HG02981 (cell line): ENCODE measurements around the gene PIR.

ENCODE experiments used
- ATAC-seq: cut with Tn5 transposase; IDR thresholded peaks from one replicate; pipeline ENCODE4 v1.9.1; 2021; ENCODE audit warnings: mild to moderate bottlenecking, moderate library complexity; ENCODE audit not compliant: unreplicated experiment

Gene PIR

GRCh38 chrX:15492469-15492868, 664 bp downstream of the PIR start:
- ATAC-seq = no peak

- ATAC-seq = no peak
Measured at GRCh38 chrX:15483891-15484290, 9.2 kb downstream of the PIR start.

DNA sequence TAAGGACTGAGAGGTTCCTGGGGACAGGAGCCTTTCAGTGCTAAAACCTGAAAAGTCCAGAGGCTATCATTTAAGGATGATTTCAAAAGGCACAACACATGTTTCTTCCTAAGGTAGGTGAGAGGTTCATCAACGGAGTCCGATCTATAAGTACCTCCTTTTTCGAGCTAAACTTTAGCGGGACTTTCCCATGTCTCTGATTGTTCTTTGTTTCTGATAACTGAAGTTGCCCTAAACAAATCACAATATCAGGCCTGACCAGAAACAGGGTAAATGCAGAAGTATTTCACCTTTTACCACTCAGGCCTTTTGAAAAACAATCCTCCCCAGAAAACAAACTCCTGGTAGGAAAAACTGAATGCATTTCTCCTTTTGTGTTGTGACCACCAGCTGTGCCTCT, 17.6 kb downstream of the PIR start:
- ATAC-seq = no peak

GRCh38 chrX:15475021-15475420, 18.1 kb downstream of the PIR start:
- no peak for ATAC-seq

DNA sequence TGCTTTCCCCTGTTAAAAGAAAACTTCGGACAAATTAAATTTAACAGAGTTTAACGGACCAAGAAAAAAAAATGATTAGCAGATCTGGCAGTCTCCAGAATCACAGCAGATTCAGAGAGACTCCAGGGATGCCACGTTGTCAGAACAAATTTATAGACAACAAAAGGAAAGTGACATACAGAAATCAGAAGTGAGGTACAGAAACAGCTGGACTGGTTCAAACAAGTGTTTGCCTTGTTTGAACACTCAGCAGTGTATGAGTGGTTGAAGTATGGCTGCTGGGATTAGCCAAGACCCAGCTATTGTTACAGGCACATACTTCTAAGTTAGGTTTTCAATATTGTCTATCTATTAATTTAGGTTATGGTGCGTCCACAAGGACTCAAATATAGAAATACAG, 19.1 kb downstream of the PIR start:
- ATAC-seq = no peak

DNA sequence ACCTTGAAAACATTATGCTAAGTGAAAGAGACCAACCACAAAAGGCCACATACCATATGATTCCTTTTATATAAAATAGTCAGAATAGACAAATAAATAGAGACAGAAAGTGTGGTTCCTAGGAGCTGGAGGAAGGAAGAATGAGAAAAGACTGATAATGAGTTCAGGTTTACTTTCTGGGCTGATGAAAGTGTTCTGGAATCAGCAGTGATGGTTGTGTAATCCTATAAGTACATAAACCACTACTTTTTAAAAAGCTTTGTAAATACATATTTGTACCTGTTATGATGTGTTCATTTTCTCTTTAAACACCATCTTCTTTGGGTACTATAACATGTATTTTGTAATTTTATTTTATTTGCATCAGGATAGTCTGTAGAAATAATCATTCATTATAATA, 20.6 kb downstream of the PIR start:
- ATAC-seq = no peak

- ATAC-seq = peak; percentile 78
Measured at GRCh38 chrX:15471028-15471427, 22.1 kb downstream of the PIR start.

DNA sequence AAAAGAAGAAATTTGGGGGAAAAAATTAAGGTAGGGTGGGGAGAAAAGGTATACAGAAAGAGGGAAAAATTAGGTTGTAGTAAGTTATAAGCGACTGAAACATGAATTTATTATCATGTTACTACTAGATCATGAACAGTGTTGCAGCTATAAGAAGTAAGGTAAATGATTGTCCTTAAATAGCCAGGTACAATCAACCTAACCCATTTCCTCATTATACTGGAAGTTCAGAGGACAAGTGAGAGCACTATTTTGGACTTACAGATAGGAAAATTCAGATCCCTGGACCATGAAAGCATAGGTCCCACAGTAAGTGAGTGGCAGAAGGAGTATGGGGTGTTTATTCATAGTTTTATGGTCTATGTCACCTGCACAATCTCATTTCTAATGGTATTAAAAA, 23.5 kb downstream of the PIR start:
- no peak for ATAC-seq

- no peak for ATAC-seq
Measured at GRCh38 chrX:15468036-15468435, 25.1 kb downstream of the PIR start.

DNA sequence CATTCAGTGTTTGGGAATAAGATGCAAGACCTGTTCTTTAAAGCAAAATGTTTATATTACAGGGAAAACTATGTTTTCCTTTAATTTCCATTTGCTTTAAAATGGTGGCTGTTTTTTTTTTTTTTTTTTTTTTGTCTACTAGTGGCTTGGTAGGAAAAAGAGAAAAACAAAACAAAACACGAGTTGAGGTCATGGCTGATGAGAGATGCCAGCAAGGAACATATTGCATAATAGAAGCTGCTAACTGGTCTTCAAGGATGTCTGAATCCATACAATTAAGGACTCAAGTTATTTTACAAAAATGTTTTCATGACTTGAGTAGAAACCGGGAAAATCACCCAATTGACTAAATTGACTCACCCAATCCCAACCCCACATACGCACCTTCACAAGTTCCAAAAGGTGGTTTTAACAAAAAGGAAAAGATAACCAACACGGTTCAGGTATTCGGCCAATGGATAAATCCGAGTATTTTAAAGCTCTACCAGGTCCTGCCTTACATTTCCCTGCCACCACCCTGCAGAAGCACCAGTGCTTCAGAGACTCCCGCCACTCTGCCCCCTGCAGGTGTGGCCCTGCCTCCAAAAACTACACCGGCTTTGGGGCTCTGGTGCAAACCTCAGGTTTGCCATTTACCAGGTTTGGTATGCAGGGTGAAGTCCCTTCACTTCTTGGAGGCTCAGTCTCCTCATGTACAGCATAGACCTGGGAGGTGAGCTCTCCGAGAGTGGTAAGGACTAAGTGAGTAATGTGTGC, 27.1 kb downstream of the PIR start:
- ATAC-seq = no peak

DNA sequence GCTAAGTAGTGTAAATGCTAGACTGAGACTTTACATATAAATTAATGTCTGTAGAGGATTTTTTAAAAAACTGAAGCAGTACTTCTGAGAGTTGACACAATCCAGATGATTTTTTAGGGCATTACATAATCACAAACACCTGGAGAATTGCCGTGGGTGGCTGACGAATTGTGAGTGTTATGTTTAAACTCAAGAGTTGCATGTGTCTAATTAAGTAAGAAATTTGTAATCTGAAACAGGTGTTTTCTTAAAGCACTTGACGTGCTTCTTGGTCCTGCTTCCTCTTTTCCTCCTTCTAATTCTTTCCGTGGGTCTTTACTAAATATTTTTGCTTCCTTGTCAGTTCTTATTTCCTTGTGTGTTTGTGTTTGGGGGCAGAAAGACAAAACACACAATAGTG, 27.8 kb downstream of the PIR start:
- peak; percentile 72 for ATAC-seq

DNA sequence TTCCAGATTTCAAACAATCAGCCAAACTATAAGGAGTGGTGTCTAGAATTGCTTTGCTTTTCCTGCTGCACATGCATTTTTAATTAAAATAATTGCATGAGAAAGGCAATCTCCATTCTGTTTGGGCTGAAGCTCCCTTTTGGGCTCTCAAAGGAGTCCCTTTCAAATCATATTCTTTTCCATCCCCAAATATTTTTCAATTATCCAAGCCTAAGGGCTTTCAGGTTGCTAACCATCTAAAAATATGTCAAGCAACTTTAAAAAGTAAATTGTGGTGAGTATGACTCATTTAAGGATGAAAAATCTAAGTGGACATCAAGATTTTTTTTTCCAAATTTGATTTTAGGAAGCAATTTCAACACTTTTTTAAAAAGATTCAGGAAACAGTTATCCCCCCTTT, 28.4 kb downstream of the PIR start:
- ATAC-seq = no peak

GRCh38 chrX:15451913-15452312, 41.2 kb downstream of the PIR start:
- no peak for ATAC-seq

- no peak for ATAC-seq
Measured at GRCh38 chrX:15448010-15448639, 45.0 kb downstream of the PIR start.

- no peak for ATAC-seq
Measured at GRCh38 chrX:15441464-15441863, 51.7 kb downstream of the PIR start.

GRCh38 chrX:15438332-15438731, 54.8 kb downstream of the PIR start:
- peak; percentile 82 for ATAC-seq

DNA sequence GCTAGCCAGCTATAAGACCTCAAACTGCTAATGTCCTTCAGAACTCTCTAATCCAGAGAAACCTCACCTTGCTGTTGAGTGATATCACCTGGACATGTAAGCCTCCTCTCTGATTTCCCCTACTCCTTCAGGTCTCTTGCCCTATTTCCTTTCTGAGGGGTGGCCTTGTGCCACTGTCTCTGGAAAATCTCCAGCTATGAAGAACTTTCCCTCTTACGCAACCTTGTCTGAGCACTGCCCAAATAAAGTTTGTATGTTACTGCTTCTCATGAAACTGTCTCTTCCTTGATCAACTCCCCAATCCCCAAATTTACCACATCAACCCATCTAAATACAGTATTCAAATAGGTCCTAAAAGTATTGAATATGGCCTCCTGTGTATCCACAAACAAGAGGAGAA, 55.4 kb downstream of the PIR start:
- ATAC-seq = no peak

DNA sequence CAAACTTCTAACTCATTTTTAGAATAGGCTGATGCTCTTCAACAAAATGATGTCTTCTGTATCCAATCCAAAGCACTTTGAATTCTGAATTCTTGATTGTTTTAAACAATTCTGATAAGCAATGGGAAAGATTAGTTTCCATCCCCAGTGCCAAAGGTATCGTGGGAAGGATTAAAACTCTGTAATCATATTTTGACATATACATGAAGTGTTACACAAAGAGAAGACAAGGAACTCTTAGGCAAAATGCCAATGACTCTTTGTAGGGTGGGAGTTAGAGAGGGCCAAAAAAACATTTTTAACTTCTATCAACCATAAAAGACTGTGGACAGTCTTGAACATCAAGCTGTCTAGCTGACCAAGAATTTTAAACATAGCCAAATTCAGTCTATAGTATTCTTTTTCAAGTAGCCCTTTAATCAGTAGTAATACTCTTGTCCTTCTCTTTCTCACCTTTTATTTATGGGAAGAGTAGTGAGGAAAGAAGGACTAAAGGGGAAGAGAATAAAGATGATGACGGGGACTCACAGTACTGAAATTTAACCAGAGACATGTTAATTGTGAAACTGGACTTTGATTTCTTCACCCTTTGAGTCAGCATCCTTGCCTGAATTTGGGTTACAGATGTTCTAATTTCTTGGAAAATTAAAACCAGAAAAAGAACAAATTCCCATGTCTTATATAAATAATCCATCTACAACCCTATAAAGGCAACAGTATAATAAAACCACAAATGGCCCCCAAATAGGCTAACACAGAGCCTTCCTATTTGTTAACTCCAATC, 57.1 kb downstream of the PIR start:
- ATAC-seq = no peak

DNA sequence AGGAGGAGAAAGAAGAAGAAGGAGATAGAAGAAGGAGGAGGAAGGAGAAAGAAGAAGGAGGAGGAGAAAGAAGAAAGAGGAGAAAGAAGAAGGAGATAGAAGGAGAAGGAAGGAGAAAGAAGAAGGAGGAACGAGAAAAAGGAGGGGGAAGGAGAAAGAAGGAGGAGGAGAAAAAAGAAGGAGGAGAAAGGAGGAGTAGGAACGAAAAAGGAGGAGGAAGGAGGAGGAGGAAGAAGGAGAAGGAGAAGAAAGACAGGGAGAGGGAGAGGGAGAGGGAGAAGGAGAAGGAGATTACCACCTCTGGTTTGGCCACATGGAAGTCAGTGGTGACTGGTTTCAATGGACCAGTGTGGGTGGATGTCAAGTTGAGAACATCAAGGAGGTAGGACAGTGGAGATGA, 58.9 kb downstream of the PIR start:
- ATAC-seq = no peak

DNA sequence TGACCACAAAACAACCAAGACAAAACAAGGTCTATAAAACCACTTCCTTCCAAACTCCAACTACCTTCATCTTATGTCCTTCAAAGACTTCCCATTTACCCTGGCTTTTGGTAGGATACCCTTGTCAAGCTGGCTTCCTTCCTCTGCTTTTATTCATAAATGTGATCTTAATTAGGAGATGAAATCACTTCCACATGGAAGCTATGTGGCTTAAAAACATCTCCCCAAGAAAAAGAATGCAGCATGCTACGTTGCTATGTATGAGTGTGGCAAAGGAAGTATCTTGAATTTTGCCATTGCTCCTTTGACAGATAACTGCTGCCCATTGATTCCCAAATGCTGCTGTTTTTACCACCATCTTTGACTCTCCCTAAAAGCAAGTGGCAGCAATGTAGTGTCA, 62.5 kb downstream of the PIR start:
- no peak for ATAC-seq

- ATAC-seq = no peak
Measured at GRCh38 chrX:15430076-15430475, 63.1 kb downstream of the PIR start.

GRCh38 chrX:15425024-15425423, 68.1 kb downstream of the PIR start:
- ATAC-seq = no peak
